Mammary epithelial cell (primary cell): Measurements from ENCODE around the gene DPP9.

Experiments
- EZH2 ChIP-seq: IDR thresholded peaks from 2 replicates; pipeline ENCODE4 v1.6.1; 2012; ENCODE audit warnings: low read length, inconsistent platforms, borderline replicate concordance
- TF ChIP-seq, protein P1 (sequence below), 2 donors: IDR thresholded peaks in 1 of 2; conservative IDR thresholded peaks in 1 of 2; 2 replicates each; pipeline ENCODE4 v1.5.1; 2011 to 2012; ENCODE audit warnings: inconsistent platforms in 2 of 2, low read length in 2 of 2, mild to moderate bottlenecking in 2 of 2, control low read depth in 1 of 2, low read depth in 1 of 2; ENCODE audit not compliant: insufficient read depth in 1 of 2; ENCODE audit errors: extremely low read depth in 1 of 2

DNA sequence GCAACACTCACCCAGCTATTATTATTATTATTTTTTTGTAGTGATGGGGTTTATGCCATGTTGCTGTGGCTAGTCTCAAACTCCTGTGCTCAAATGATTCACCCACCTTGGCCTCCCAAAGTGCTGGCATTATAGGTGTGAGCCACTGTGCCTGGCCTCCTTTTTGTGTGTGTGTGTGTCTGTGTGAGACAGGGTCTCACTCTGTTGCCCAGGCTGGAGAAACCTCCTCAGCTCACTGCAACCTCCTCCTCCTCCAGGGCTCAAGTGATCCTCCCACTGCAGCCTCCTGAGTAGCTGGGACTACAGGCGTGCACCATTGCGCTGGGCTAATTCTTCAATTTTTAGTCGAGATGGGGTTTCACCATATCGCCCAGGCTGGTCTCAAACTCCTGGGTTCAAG lies 49.9 kb downstream of the DPP9 start:
- TF ChIP-seq EZH2: no peak
- TF ChIP-seq, protein P1, sequence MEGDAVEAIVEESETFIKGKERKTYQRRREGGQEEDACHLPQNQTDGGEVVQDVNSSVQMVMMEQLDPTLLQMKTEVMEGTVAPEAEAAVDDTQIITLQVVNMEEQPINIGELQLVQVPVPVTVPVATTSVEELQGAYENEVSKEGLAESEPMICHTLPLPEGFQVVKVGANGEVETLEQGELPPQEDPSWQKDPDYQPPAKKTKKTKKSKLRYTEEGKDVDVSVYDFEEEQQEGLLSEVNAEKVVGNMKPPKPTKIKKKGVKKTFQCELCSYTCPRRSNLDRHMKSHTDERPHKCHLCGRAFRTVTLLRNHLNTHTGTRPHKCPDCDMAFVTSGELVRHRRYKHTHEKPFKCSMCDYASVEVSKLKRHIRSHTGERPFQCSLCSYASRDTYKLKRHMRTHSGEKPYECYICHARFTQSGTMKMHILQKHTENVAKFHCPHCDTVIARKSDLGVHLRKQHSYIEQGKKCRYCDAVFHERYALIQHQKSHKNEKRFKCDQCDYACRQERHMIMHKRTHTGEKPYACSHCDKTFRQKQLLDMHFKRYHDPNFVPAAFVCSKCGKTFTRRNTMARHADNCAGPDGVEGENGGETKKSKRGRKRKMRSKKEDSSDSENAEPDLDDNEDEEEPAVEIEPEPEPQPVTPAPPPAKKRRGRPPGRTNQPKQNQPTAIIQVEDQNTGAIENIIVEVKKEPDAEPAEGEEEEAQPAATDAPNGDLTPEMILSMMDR (conservative IDR thresholded peaks at IDR 0.05 in 1 of 2, IDR thresholded peaks at IDR 0.05 in 1 of 2; ENCODE audit: extremely low read depth in 1 of 2, insufficient read depth in 1 of 2, low read depth in 1 of 2, low read length in 2 of 2): no peak
